ENCODE measurements around the gene FAM9C. TPM values are rescaled to one million over a fixed set of nuclear protein-coding genes. Genes with fewer than 3 reads are reported as not detected.

FAM9C gene
- total and polyA plus RNA-seq, 2 donors from 2014 or later = not detected

DNA sequence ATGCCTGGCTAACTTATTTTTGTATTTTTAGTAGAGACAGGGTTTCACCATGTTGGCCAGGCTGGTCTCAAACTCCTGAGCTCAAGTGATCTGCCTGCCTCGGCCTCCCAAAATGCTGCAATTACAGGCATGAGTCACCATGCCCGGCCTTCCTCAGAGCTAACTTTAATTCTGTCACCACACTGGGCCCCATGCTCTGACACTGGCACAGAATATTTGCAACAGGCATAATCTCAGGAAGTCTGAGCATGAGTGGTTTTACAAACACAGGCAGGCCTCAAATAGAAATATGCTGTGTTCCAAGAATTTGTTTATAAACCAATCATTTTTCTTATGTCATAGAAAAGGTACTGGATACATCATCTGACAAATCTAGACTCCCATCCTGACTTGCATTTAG lies 32.7 kb upstream of the FAM9C start:
- DNase-seq (no peak), FAIRE-seq (no peak)
- Histone ChIP-seq H3K4me1 (ENCODE audit: control insufficient read depth in 2 of 3, insufficient read depth in 2 of 3, low read depth in 1 of 3, low read length in 3 of 3) (peaks cover 0 to 4% (median 3%) of the 10 kb centered on the region in 3 donors), H3K27me3 (ENCODE audit: control insufficient read depth, insufficient read depth, low read length) (peaks cover 2% of the 10 kb centered on the region), H3K36me3 (ENCODE audit: control insufficient read depth in 2 of 3, insufficient read depth in 3 of 3, low read length in 3 of 3) (no peaks in the 10 kb centered on the region), H3K9me3 (ENCODE audit: control insufficient read depth in 2 of 3, insufficient read depth in 1 of 3, low read length in 3 of 3) (no peaks in the 10 kb centered on the region), H3K4me3 (ENCODE audit: low read length in 3 of 3) (no peak overlapping the region), H3K27ac (ENCODE audit: low read depth in 2 of 2, low read length in 2 of 2) (no peak overlapping the region), H3K9ac (ENCODE audit: low read length in 3 of 3) (no peak overlapping the region)
- TF ChIP-seq, protein P1, sequence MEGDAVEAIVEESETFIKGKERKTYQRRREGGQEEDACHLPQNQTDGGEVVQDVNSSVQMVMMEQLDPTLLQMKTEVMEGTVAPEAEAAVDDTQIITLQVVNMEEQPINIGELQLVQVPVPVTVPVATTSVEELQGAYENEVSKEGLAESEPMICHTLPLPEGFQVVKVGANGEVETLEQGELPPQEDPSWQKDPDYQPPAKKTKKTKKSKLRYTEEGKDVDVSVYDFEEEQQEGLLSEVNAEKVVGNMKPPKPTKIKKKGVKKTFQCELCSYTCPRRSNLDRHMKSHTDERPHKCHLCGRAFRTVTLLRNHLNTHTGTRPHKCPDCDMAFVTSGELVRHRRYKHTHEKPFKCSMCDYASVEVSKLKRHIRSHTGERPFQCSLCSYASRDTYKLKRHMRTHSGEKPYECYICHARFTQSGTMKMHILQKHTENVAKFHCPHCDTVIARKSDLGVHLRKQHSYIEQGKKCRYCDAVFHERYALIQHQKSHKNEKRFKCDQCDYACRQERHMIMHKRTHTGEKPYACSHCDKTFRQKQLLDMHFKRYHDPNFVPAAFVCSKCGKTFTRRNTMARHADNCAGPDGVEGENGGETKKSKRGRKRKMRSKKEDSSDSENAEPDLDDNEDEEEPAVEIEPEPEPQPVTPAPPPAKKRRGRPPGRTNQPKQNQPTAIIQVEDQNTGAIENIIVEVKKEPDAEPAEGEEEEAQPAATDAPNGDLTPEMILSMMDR (IDR thresholded peaks at IDR 0.05; ENCODE audit: borderline replicate concordance, extremely low read depth, insufficient read depth) = no peak
- intact Hi-C loops (cut with DNase I) = no loop called here

DNA sequence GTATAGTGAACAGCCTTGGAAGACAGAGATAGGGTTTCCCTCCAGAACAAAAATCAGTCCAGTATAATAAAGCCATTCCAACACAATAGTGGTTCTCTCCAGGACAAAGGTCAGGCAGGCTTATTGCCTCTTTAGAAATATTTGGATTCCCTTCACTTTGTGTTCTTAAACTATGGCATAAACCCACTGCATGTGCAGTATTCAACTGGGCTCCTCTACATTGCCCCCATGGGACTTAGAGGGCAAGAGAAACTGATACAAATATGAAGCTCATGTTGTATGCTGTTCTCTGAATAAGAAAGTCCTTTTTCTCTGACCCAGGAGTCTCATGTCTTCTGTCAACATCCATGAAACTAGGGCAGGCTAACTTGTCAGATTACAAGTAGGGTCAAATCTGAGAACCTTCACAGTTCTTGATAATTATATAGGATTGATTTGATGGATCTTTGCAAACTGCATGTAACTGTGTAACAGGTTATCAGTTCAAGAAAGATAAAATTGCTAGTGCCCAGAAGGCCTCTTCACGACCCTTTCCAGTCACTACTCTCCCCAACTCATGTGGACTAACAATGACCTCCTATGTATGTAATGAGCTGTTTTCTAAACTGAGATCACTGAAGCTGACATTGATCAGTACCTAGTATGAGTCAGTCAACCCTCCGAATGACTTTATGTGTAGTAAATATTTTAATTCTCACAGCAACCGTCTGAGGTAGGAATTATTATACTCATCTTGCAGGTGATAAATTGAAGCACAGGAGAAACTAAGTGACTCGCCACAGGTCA lies 31.9 kb upstream of the FAM9C start:
- TF ChIP-seq, protein P1 (IDR thresholded peaks at IDR 0.05; ENCODE audit: borderline replicate concordance, extremely low read depth, insufficient read depth) = no peak
- FAIRE-seq = no peak
- no peaks in the 10 kb centered on the region for H3K9me3 ChIP-seq (ENCODE audit: control insufficient read depth in 2 of 3, insufficient read depth in 1 of 3, low read length in 3 of 3)
- DNase-seq = no peak
- peaks cover 0 to 2% (median 0%) of the 10 kb centered on the region in 3 donors for H3K4me1 ChIP-seq (ENCODE audit: control insufficient read depth in 2 of 3, insufficient read depth in 2 of 3, low read depth in 1 of 3, low read length in 3 of 3)
- no peak overlapping the region for H3K4me3 ChIP-seq (ENCODE audit: low read length in 3 of 3)
- H3K27me3 ChIP-seq (ENCODE audit: control insufficient read depth, insufficient read depth, low read length) = peaks cover 2% of the 10 kb centered on the region
- intact Hi-C loops (cut with DNase I) = no loop called here
- H3K27ac ChIP-seq (ENCODE audit: low read depth in 2 of 2, low read length in 2 of 2) = no peak overlapping the region
- no peak overlapping the region for H3K9ac ChIP-seq (ENCODE audit: low read length in 3 of 3)
- H3K36me3 ChIP-seq (ENCODE audit: control insufficient read depth in 2 of 3, insufficient read depth in 3 of 3, low read length in 3 of 3) = no peaks in the 10 kb centered on the region

DNA sequence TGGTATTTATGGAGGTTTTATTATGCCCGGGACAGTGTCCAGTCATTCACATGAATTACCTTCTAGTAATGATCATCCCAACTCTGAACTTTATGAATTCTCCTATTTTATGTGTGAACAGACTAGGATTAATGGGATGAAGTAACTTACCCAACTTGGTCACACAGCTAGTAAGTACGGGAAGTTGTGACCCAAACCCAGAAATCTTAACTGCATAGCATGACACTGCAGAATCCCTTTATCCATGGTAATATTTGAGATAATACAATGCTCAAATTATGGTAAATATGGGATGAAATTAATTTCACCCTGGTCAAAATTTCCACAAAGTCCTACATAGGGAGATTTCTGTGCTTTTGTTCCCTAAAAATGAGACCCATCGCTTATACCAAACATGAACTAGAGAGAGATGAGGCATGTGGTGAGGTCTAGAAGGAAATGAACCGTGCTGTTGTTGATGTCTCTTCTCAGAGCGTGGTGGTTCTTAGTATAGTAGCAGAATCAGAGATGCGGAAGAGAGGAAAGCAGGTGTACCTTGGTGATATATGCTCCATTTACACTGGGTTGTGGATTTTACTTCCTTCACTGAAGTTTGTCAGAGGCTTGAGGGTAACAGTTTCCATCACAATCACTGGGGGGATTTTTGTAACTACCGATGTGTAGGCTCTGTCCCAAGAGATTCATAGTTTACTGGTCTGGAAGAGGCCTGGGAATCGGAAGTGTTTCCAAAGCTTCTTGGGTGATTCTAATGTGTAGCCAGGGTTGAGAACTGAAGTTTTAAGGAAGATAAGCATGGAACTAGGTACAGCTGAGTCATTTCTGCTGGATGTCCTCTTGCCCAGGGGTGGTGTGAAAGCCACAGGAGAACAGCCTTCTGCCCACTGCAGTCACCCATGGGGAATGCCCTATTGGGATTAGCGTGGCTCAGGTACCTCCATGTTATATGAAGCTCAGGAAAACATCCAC lies 30.2 kb upstream of the FAM9C start:
- TF ChIP-seq, protein P1 (IDR thresholded peaks at IDR 0.05; ENCODE audit: borderline replicate concordance, extremely low read depth, insufficient read depth) = no peak
- H3K27ac ChIP-seq (ENCODE audit: low read depth in 2 of 2, low read length in 2 of 2) = no peak overlapping the region
- H3K4me3 ChIP-seq (ENCODE audit: low read length in 3 of 3) = no peak overlapping the region
- no peaks in the 10 kb centered on the region for H3K27me3 ChIP-seq (ENCODE audit: control insufficient read depth, insufficient read depth, low read length)
- no peak for DNase-seq
- no peak overlapping the region for H3K9ac ChIP-seq (ENCODE audit: low read length in 3 of 3)
- H3K36me3 ChIP-seq (ENCODE audit: control insufficient read depth in 2 of 3, insufficient read depth in 3 of 3, low read length in 3 of 3) = no peaks in the 10 kb centered on the region
- intact Hi-C loops (cut with DNase I) = no loop called here
- H3K4me1 ChIP-seq (ENCODE audit: control insufficient read depth in 2 of 3, insufficient read depth in 2 of 3, low read depth in 1 of 3, low read length in 3 of 3) = peaks cover 0 to 2% (median 0%) of the 10 kb centered on the region in 3 donors
- FAIRE-seq = no peak
- no peaks in the 10 kb centered on the region for H3K9me3 ChIP-seq (ENCODE audit: control insufficient read depth in 2 of 3, insufficient read depth in 1 of 3, low read length in 3 of 3)
